HEK293 (cell line): Measurements from ENCODE around the gene SLC27A3.

Experiments used
- CTCF ChIP-seq: fragments of 450-650 bp; formaldehyde crosslinking; IDR thresholded peaks from 2 replicates; pipeline ENCODE4 v1.5.1; 2016; ENCODE audit warnings: missing biosample characterization, missing genetic modification characterization
- ZNF585B ChIP-seq: fragments of 450-650 bp; formaldehyde crosslinking; IDR thresholded peaks from 2 replicates; pipeline ENCODE4 v1.5.1; 2016; ENCODE audit warnings: missing biosample characterization, missing genetic modification characterization

DNA sequence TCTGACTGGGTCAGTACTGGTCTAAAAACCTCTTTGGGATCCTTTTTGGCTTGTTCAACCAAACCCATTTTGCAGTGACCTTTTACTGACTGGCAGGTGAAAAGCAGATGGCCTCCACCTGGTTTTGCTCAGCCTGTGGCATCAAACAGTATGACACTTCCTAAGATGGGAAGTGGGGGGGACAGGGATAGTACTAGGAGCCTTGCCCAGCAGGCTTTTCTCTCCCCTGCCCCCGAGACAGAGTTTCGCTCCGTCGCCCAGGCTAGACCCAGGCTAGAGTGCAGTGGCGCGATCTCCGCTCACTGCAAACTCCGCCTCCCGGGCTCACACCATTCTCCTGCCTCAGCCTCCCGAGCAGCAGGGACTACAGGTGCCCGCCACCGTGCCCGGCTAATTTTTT lies 29.0 kb upstream of the SLC27A3 start:
- no peak for TF ChIP-seq CTCF (tag by site-specific recombination)
- no peak for TF ChIP-seq ZNF585B (tag by site-specific recombination)
